SK-N-SH treated with all-trans-retinoic acid at 6 μM for 48 hours (cell line): ENCODE results near the gene ZNF599.

Experiments
- BACH2 ChIP-seq: fragments of 250-450 bp; sonication (Bioruptor Pico); IDR thresholded peaks from 2 replicates; pipeline ENCODE4 v1.9.0; 2021; ENCODE audit warnings: mild to moderate bottlenecking, borderline replicate concordance
- ZFP3 ChIP-seq: fragments of 250-450 bp; sonication (Bioruptor Pico); IDR thresholded peaks from 2 replicates; pipeline ENCODE4 v1.5.0; 2020; ENCODE audit warnings: mild to moderate bottlenecking, moderate library complexity
- ZNF565 ChIP-seq: fragments of 450-650 bp; formaldehyde crosslinking; conservative IDR thresholded peaks from 2 replicates; pipeline ENCODE4 v1.5.0; 2020; ENCODE audit warnings: low read depth, mild to moderate bottlenecking, moderate library complexity
- TF ChIP-seq, protein P1 (sequence below): fragments of 250-450 bp; sonication (Bioruptor Pico); IDR thresholded peaks from 2 replicates; pipeline ENCODE4 v1.8.0; 2020; ENCODE audit warnings: mild to moderate bottlenecking, moderate library complexity, borderline replicate concordance
- TF ChIP-seq, protein P2 (sequence below): fragments of 250-450 bp; sonication (Bioruptor Pico); IDR thresholded peaks from 2 replicates; pipeline ENCODE4 v1.5.0; 2020; ENCODE audit warnings: mild to moderate bottlenecking, moderate library complexity

DNA sequence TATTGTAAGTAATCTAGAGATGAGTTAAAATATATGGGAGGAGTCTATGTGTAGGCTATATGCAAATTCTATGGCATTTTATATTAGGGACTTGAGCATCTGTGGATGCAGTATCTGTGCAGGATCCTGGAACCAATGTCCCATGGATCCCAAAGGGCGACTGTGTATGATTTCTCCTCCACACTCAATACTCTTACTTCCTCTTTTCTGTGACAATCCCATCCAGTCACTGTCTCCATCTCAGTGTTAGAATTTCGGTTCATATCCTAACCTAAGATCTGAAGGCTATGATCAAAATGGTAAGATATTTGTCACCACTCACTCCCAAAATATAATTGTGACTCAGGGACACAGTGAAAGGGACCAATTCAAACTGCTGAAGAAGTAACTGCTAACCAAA lies 15.1 kb upstream of the ZNF599 start:
- TF ChIP-seq ZFP3 (CRISPR knock-in tag) (no peak), ZNF565 (CRISPR knock-in tag) (no peak), BACH2 (CRISPR knock-in tag) (no peak)
- TF ChIP-seq, protein P1, sequence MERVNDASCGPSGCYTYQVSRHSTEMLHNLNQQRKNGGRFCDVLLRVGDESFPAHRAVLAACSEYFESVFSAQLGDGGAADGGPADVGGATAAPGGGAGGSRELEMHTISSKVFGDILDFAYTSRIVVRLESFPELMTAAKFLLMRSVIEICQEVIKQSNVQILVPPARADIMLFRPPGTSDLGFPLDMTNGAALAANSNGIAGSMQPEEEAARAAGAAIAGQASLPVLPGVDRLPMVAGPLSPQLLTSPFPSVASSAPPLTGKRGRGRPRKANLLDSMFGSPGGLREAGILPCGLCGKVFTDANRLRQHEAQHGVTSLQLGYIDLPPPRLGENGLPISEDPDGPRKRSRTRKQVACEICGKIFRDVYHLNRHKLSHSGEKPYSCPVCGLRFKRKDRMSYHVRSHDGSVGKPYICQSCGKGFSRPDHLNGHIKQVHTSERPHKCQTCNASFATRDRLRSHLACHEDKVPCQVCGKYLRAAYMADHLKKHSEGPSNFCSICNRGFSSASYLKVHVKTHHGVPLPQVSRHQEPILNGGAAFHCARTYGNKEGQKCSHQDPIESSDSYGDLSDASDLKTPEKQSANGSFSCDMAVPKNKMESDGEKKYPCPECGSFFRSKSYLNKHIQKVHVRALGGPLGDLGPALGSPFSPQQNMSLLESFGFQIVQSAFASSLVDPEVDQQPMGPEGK (CRISPR knock-in tag): no peak
- TF ChIP-seq, protein P2, sequence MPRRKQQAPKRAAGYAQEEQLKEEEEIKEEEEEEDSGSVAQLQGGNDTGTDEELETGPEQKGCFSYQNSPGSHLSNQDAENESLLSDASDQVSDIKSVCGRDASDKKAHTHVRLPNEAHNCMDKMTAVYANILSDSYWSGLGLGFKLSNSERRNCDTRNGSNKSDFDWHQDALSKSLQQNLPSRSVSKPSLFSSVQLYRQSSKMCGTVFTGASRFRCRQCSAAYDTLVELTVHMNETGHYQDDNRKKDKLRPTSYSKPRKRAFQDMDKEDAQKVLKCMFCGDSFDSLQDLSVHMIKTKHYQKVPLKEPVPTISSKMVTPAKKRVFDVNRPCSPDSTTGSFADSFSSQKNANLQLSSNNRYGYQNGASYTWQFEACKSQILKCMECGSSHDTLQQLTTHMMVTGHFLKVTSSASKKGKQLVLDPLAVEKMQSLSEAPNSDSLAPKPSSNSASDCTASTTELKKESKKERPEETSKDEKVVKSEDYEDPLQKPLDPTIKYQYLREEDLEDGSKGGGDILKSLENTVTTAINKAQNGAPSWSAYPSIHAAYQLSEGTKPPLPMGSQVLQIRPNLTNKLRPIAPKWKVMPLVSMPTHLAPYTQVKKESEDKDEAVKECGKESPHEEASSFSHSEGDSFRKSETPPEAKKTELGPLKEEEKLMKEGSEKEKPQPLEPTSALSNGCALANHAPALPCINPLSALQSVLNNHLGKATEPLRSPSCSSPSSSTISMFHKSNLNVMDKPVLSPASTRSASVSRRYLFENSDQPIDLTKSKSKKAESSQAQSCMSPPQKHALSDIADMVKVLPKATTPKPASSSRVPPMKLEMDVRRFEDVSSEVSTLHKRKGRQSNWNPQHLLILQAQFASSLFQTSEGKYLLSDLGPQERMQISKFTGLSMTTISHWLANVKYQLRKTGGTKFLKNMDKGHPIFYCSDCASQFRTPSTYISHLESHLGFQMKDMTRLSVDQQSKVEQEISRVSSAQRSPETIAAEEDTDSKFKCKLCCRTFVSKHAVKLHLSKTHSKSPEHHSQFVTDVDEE (CRISPR knock-in tag): no peak
